ENCODE results near the gene BLOC1S5. TPM values are rescaled to one million over a fixed set of nuclear protein-coding genes. Genes with fewer than 3 reads are reported as not detected.

Gene BLOC1S5
- total RNA-seq, 1 donor from 2014 or later: 34.4 TPM

GRCh38 chr6:8006208-8006607, 58.0 kb downstream of the BLOC1S5 start:
- H3K27me3 ChIP-seq: no peaks in the 10 kb centered on the region
- H3K4me3 ChIP-seq: no peak overlapping the region
- no peaks in the 10 kb centered on the region for H3K9me3 ChIP-seq (ENCODE audit: low read depth)
- Mint-ChIP-seq H3K36me3 (no peaks in the 10 kb centered on the region), H3K4me1 (peaks cover 5% of the 10 kb centered on the region), H3K4me3 (no peak overlapping the region), H3K27ac (no peak overlapping the region), H3K27me3 (ENCODE audit: insufficient read depth, low read depth) (no peaks in the 10 kb centered on the region), H3K9me3 (no peaks in the 10 kb centered on the region)
- no peak overlapping the region for H3K9ac ChIP-seq
- H3K4me1 ChIP-seq: peaks cover 12% of the 10 kb centered on the region
- DNase-seq (ENCODE audit: low spot score): peak; percentile 24
- H3K79me2 ChIP-seq (ENCODE audit: low read depth): no peaks in the 10 kb centered on the region
- H3K36me3 ChIP-seq: no peaks in the 10 kb centered on the region
- H4K20me1 ChIP-seq (ENCODE audit: low read depth): peaks cover 10% of the 10 kb centered on the region
- peaks cover 15% of the 10 kb centered on the region for H3F3A ChIP-seq (ENCODE audit: low read depth)
- no peak overlapping the region for H3K27ac ChIP-seq
- no peak overlapping the region for H2AFZ ChIP-seq (replicated peaks)
- TF ChIP-seq EZH2phosphoT487 (IDR thresholded peaks at IDR 0.05) (no peak), CTCF (IDR thresholded peaks at IDR 0.05) (peak; percentile 63)
- H3K4me2 ChIP-seq: no peak overlapping the region

- H3K4me1 Mint-ChIP-seq: peaks cover 4% of the 10 kb centered on the region
- H3K27me3 ChIP-seq: no peaks in the 10 kb centered on the region
Observed at GRCh38 chr6:8005136-8005535, 59.1 kb downstream of the BLOC1S5 start.

GRCh38 chr6:8000636-8001035, 63.6 kb downstream of the BLOC1S5 start:
- peaks cover 3% of the 10 kb centered on the region for H3K4me1 Mint-ChIP-seq
- Histone ChIP-seq H3K36me3 (no peaks in the 10 kb centered on the region), H3K4me3 (no peak overlapping the region), H4K20me1 (ENCODE audit: low read depth) (no peaks in the 10 kb centered on the region), H3K27ac (no peak overlapping the region), H3K9me3 (ENCODE audit: low read depth) (no peaks in the 10 kb centered on the region), H3F3A (ENCODE audit: low read depth) (peaks cover 6% of the 10 kb centered on the region), H3K4me1 (no peaks in the 10 kb centered on the region), H2AFZ (replicated peaks) (no peak overlapping the region), H3K4me2 (no peak overlapping the region), H3K9ac (no peak overlapping the region), H3K27me3 (no peaks in the 10 kb centered on the region), H3K79me2 (ENCODE audit: low read depth) (no peaks in the 10 kb centered on the region)
- peaks cover 4% of the 10 kb centered on the region for H3K27me3 Mint-ChIP-seq (ENCODE audit: insufficient read depth, low read depth)
- no peak overlapping the region for H3K4me3 Mint-ChIP-seq
- H3K36me3 Mint-ChIP-seq: peaks cover 2% of the 10 kb centered on the region
- TF ChIP-seq CTCF (IDR thresholded peaks at IDR 0.05): no peak
- TF ChIP-seq EZH2phosphoT487 (IDR thresholded peaks at IDR 0.05): no peak
- no peak for TF ChIP-seq EZH2 (IDR thresholded peaks at IDR 0.05)
- DNase-seq (ENCODE audit: low spot score): no peak
- H3K9me3 Mint-ChIP-seq: no peaks in the 10 kb centered on the region
- no peak overlapping the region for H3K27ac Mint-ChIP-seq

More at GRCh38 chr6:8005136-8005535, 59.1 kb downstream of the BLOC1S5 start:
- no peaks in the 10 kb centered on the region for H3K9me3 Mint-ChIP-seq
- Histone ChIP-seq H4K20me1 (ENCODE audit: low read depth) (peaks cover 6% of the 10 kb centered on the region), H3K9me3 (ENCODE audit: low read depth) (no peaks in the 10 kb centered on the region), H3K79me2 (ENCODE audit: low read depth) (no peaks in the 10 kb centered on the region), H3F3A (ENCODE audit: low read depth) (peaks cover 12% of the 10 kb centered on the region), H3K9ac (no peak overlapping the region), H3K4me2 (no peak overlapping the region), H2AFZ (replicated peaks) (no peak overlapping the region), H3K4me1 (peaks cover 6% of the 10 kb centered on the region), H3K36me3 (no peaks in the 10 kb centered on the region), H3K4me3 (no peak overlapping the region), H3K27ac (no peak overlapping the region)
- H3K4me3 Mint-ChIP-seq: no peak overlapping the region
- no peak for TF ChIP-seq CTCF (IDR thresholded peaks at IDR 0.05)
- no peak for TF ChIP-seq EZH2phosphoT487 (IDR thresholded peaks at IDR 0.05)
- TF ChIP-seq EZH2 (IDR thresholded peaks at IDR 0.05): no peak
- no peaks in the 10 kb centered on the region for H3K36me3 Mint-ChIP-seq
- no peak overlapping the region for H3K27ac Mint-ChIP-seq
- no peak for DNase-seq (ENCODE audit: low spot score)
- no peaks in the 10 kb centered on the region for H3K27me3 Mint-ChIP-seq (ENCODE audit: insufficient read depth, low read depth)
